ENCODE data around the gene NOC2L. TPM values are rescaled to one million over a fixed set of nuclear protein-coding genes. Genes with fewer than 3 reads are reported as not detected.

NOC2L gene
- total RNA-seq, 4 donors from 2014 or later, result 17.8 to 45.4 (median 23.5) TPM

DNA sequence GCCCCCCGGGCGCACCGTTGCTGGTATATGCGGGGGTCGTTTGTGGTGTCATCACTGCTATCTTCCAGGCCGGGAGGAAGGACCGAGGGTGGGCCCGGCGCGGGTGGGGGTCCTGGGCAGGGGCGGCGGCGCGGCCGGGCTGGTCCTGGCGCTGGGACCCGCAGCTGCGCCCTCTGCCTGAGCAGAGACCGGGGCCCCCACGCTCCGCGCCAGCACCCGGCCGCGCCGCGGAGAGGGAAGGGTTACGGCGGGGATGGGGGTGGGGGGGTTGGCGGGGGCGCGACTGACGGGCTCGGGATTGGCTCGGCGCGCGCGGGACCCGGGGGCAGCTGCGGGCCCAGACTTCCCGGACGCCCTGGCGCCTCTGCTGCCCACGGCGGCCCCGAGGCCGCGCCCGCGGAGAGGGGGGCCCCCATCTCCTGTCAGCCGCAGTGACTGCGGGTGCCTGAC lies 49.2 kb downstream of the NOC2L start:
- TF ChIP-seq, protein P1, sequence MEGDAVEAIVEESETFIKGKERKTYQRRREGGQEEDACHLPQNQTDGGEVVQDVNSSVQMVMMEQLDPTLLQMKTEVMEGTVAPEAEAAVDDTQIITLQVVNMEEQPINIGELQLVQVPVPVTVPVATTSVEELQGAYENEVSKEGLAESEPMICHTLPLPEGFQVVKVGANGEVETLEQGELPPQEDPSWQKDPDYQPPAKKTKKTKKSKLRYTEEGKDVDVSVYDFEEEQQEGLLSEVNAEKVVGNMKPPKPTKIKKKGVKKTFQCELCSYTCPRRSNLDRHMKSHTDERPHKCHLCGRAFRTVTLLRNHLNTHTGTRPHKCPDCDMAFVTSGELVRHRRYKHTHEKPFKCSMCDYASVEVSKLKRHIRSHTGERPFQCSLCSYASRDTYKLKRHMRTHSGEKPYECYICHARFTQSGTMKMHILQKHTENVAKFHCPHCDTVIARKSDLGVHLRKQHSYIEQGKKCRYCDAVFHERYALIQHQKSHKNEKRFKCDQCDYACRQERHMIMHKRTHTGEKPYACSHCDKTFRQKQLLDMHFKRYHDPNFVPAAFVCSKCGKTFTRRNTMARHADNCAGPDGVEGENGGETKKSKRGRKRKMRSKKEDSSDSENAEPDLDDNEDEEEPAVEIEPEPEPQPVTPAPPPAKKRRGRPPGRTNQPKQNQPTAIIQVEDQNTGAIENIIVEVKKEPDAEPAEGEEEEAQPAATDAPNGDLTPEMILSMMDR (IDR thresholded peaks at IDR 0.05; ENCODE audit: low read depth), result no peak

DNA sequence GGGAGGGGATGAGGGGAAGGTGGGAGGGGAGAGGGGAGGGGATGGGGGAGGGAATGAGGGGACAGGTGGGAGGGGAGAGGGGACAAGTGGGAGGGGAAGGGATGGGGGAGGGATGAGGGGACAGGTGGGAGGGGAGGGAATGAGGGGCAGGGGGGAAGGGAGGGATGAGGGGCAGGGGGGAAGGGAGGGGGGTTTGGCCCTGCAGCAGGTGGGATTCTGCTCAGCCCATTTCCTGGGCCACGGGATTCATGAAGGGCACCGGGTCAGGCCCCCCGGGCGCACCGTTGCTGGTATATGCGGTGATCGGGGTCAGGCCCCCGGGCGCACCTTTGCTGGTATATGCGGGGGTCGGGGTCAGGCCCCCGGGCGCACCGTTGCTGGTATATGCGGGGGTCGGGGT lies 50.4 kb downstream of the NOC2L start:
- TF ChIP-seq, protein P1 (IDR thresholded peaks at IDR 0.05; ENCODE audit: low read depth), result no peak

DNA sequence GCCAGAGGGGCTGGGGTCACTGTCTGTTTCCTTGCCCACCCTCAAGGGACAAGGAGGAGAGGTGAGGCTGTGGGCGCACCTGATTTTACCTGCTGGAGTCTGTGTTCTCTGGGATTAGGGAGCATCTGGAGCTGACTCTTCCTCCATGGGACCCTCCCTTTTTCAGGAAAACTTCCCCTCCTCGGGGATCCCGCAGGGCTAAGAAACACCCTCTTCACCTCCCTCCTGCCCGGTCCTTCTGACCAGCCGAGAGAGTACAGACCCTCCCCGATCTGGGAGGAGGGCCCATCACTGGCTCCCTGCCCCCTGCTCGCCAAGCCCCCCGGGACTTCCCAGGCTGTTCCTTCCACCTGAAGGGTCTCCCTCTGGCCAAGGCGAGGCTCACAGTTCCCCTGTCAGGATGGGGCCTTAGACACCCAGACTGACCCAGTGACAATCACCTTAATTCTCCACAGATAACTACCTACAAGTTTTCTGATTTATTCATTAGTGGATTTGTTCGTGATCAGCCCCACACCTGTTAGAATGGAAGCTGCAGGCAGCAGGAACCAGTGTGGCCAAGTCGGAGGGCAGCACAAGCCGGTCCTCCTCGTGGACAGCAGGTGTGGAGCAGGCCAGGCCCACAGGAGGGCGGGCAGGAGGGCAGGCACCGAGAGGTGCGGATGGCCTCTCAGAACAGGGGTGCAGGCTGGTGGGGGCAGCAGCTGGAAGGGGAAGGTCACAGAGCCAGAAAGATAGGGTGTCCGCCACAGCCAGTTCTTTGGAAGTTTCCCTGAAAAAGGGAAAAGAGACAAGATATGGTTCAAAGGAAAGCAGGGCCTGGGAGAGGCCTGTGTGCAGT lies 51.2 kb downstream of the NOC2L start:
- TF ChIP-seq, protein P1 (IDR thresholded peaks at IDR 0.05; ENCODE audit: low read depth), result no peak

DNA sequence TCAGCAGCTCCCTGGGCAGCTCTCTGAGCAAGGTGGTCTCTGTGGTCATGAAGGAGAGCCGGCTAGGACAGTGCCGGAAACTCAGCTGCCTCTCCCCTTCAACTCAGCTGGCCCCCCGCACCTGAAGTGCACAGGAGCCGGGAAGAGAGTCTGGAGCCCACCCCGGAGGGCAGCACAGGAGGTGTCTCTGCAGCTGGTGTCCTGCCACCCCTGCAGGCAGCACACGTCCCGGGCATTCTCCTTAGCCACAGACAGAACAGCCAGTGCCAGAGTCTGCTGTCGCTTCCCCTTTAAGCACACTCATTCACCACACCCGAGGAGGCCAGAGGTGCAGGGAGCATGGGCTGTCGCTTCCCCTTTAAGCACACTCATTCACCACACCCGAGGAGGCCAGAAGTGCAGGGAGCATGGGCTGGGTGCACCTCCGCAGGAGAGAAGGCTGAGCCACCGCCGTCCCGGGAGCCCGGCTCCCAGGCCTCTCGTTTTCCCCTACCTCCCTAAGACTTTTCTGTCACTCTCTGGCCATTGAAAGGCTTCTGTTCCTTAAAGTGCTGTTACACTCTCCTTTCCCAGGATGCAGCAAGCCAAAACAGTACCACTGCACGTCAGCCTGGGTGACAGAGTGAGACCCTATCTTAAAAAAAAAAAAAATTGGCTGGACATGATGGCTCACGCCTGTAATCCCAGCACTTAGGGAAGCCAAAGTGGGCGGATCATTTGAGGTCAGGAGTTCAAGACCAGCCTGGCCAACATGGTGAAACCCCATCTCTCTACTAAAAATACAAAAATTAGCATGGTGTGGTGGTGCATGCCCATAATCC lies 52.2 kb downstream of the NOC2L start:
- TF ChIP-seq, protein P1 (IDR thresholded peaks at IDR 0.05; ENCODE audit: low read depth), result no peak

DNA sequence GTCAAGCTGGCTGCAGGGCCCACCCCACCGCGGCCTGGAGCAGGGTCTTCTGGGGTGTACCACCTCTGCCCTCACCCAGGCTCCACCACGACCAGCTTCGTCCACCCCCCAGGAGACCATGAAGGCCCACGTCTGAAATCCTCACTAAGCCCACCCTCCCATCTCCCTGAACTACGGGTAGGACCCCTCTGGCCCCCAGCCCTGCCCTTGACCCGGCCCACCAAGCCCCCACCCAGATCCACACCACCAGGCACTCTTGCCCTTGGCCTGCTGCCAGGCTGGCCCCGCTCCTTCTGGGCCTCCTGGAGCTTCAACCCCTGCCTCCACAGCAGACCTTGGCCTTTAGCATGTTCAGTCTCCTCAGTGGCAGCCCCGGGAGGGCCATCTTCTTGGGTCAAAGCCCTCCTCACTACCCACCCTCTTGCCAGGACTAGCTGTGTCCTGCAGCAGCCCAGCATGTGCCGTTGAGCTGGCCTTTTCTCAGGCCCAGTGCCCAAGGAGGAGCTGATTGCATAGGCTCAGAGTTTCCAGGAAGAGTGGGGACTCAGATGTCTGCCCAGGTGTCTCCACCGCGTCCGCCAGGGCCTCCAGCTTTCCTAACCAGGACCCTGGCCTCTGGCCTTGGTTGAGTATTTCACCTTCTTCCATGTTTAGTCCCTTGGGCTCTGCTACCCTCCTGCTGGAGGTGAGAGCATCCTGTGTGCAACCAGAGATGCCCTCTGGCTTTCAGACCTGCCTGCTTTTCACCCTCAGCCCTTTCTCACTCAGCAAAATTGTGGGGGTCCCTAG lies 53.1 kb downstream of the NOC2L start:
- TF ChIP-seq, protein P1 (IDR thresholded peaks at IDR 0.05; ENCODE audit: low read depth), result no peak

DNA sequence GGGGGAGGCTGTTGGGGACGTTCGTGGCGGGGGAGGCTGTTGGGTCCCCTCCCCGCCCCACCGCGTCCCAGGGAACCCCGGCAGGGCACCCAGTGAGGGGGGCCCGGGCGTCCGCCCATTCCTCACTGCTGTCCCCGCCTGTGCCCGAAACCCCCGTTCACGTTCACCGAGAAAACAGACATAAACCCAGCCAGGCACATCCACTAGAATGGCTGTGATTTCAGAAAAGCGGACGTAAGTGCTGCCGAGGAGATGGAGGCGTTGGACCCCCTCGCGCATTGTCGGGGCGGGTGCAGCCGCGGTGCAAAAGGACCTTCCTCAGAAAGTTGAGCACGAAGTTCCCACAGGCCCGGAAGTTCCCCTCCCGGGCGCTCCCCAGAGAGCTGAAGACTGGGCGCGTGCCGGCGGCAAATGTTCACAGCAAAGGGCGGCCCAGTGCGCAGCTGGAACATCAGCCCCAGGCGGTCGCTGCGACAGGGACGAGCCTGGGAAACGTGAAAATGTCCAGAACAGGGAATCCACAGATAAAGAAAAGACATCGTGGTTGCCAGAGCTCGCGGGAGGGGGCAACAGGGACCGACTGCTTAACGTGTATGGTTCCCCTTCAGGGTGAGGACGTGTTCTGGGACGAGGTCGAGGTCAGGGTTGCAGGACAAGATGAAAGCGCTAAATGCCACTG lies 53.8 kb downstream of the NOC2L start:
- TF ChIP-seq, protein P1 (IDR thresholded peaks at IDR 0.05; ENCODE audit: low read depth), result no peak
